HG03060 (cell line): ENCODE measurements around the gene USP32.
"Not testable (repeated sequence)": the region's sequence is repeated elsewhere in the genome, so short reads cannot be mapped to it uniquely, and the experiment has no call there.

ENCODE experiments used
- ATAC-seq: cut with Tn5 transposase; IDR thresholded peaks from one replicate; pipeline ENCODE4 v1.9.1; 2021; ENCODE audit warnings: low read depth, moderate number of reproducible peaks; ENCODE audit not compliant: unreplicated experiment

The USP32 gene

GRCh38 chr17:60188759-60189158, 203.2 kb downstream of the USP32 start:
- no peak for ATAC-seq

GRCh38 chr17:60186846-60187745, 204.8 kb downstream of the USP32 start:
- ATAC-seq: not testable (repeated sequence)

- not testable (repeated sequence) for ATAC-seq
These were observed 205.6 kb downstream of the USP32 start for GRCh38 chr17:60186372-60186771.

DNA sequence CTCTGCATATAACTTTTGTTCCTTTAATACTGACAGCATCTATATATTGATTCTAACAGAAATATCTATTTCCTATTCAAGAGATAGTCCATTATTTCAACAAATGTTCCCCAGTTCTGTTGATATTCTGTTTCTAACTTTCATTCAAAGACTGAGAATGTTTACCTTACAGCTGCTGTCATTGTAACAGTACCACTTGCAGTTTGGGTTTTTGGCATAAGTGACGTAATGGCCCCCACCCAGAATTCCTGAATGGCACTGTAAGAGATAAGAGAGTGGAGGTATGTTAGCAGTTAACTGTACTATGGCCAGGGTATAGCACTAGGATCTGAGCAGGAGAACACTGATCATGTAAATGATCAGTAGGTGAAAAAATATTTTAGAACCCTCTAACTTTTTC, 211.6 kb downstream of the USP32 start:
- not testable (repeated sequence) for ATAC-seq

- not testable (repeated sequence) for ATAC-seq
These were observed 213.8 kb downstream of the USP32 start for GRCh38 chr17:60178180-60178579.

DNA sequence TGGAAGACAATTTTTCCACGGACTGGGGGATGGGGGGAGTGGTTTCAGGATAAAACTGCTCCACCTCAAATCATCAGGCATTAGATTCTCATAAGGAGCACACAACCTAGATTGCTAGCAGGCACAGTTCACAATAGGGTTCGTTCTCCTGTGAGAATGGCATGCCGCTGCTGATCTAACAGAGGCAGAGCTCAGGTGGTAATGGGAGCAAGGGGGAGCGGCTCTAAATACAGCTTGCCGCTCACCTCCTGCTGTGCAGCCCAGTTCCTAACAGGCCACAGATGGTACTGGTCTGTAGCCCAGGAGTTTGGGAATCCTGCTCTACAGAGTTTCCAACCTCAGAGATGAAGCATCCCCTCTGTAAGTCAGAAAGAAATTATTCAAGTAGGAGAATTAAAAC, 215.2 kb downstream of the USP32 start:
- not testable (repeated sequence) for ATAC-seq

DNA sequence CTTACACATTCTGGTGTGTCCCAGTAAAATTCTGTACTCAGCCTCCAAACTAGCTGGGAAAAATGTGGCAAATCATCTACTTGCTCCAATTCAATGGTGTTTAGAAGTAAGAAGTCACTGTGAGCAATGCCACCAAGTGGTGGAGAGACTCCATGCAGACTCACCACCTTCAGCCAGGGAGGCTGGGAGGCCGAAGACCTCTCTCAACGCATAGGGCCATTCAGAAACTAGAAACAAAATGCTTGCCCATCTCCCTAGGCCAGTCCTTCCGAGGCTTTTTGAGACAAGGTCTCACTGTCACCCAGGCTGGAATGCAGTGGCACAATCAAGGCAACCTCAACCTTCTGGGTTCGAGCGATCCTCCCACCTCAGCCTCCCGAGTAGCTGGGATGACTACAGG, 217.2 kb downstream of the USP32 start:
- not testable (repeated sequence) for ATAC-seq

- ATAC-seq: no peak
These were observed 217.9 kb downstream of the USP32 start for GRCh38 chr17:60174035-60174434.

DNA sequence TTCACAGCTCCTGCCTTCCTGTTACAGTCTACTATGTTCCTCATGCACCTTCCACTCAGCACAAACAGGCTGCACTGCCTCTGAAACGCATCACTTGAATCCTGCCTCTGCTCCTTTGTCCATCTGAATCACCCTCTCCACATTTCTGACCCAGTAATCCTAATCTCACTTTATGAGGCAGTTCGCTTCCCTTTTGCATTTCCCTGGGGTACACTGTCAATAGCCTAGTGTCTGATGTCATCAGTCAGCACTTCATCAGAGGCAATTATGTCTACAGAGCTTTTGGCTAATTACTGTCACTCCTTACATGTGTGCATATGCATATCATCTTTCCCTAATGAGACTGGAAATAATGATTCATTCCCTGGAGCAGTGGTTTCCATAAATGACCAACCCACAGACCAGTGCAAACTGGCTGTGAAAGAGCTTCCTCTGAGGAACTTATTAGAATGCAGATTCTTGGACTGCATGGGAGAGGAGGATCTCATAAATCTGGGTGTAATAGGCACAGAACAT, 218.6 kb downstream of the USP32 start:
- no peak for ATAC-seq

- no peak for ATAC-seq
These were observed 220.2 kb downstream of the USP32 start for GRCh38 chr17:60171753-60172079.

- no peak for ATAC-seq
These were observed 220.8 kb downstream of the USP32 start for GRCh38 chr17:60170835-60171752.

- no peak for ATAC-seq
These were observed 221.8 kb downstream of the USP32 start for GRCh38 chr17:60169921-60170817.

DNA sequence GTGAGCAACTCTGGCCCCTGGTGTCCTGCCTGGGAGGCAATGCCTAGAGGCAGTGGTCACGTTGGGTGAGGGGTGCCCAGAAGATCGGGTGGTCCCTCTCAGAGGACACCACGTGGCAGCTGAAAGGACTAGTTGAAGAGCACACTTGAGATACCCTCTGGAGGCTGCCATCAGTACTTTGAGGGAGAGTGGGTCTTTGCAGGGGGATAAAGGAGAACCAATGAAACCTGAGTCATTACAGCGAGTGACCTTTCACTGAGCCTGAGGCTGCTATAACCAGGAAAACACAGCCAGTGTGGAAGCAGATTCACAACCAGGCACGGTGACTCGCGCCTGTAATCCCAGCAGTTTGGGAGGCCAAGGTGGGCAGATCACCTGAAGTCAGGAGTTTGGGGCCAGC, 223.3 kb downstream of the USP32 start:
- ATAC-seq: no peak

GRCh38 chr17:60167065-60167741, 224.7 kb downstream of the USP32 start:
- ATAC-seq: no peak

DNA sequence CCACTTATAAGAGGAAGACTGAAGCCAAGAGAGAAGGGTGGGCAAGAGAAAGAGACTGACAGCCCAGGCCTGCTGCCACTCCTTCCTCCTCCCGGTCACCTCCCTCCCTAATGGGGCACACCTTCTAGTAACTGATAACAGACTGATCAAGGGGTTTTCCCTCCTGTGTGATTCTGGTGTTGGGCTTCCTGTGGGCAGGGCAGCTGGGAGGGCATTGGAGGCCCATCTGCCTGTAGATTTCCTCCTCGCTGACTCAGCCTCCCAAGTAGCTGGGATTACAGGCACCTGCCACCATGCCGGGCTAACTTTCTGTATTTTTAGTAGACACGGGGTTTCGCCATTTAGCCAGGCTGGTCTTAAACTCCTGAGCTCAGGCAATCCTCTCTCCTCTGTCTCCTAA, 226.0 kb downstream of the USP32 start:
- no peak for ATAC-seq

DNA sequence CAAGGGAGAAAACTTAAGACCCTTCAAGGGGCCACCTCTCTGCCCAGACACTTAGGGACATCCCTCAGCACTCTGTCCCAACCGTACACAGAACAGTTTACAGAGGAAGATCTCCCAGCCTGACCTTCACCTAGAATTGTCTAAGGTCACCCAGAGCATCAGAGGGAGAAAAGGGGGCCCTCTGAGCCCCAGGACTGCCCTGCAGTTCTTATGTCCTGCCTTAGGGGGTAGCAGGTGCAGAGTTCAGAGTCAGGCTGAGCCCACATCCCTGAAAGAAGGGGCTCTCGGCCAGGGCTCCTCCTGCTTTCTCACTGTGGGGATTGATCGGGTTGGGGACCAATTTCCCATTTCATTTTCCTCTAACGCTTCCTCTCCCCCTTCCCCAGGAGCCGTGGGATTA, 226.7 kb downstream of the USP32 start:
- no peak for ATAC-seq

GRCh38 chr17:60164697-60165096, 227.2 kb downstream of the USP32 start:
- ATAC-seq: no peak

DNA sequence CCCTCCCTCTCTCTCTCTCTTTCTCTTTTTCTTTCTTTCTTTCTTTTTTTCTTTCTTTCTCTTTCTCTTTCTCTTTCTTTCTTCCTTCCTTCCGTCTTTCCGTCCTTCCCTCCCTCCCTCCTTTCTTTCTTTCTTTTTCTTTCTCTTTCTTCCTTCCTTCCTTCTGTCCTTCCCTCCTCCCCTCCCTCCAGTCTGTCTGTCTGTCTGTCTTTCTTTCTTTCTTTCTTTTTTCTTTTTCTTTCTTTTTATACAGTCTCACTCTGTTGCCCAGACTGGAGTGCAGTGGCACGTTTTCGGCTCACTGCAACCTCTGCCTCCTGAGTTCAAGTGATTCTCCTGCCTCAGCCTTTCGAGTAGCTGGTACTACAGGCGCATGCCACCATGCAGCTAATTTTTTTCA, 227.8 kb downstream of the USP32 start:
- ATAC-seq: no peak

- no peak for ATAC-seq
These were observed 228.7 kb downstream of the USP32 start for GRCh38 chr17:60163108-60163784.
